ENCODE data around the gene ZNF770.
"Not testable (repeated sequence)": the region's sequence is repeated elsewhere in the genome, so short reads cannot be mapped to it uniquely, and the experiment has no call there.

The ZNF770 gene

DNA sequence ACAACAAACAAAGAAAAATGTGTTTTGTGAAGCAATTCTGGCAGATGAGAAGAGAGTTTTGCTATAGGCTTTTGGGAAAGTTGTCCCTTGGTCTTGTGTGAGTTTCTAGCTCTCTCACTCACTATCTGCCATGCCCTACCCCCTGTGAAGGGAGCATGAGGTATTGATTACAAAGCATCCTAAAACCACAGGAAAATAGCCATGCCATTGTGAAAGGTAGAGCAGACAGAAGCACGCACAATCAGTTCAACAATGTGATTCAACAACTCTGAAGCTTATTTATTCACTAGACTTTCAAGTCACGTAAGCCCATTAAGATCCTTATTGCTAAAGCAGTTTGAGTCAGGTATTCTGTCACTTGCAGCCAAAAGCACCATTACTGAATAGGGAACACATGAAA is 12.0 kb downstream of the ZNF770 start:
- DNase-seq, result no peak

DNA sequence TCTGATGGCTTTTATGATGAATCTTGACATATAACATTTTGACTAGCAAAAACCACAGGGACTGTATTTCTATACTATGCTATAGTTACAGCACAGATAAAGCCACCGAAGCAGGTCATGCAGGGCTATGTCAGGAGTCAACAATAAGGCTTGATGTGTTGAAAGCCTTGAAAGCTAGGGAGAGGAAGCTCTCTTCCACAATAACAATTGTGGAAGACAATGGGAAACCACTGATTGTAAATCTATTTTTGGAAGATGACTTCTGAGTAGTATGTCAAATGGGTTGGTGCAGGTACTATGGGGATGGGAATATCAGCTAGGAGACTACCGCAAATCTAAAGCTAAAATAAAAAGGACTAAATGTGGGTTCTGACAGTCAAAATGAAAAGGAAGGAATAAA is 14.6 kb downstream of the ZNF770 start:
- DNase-seq, result no peak

DNA sequence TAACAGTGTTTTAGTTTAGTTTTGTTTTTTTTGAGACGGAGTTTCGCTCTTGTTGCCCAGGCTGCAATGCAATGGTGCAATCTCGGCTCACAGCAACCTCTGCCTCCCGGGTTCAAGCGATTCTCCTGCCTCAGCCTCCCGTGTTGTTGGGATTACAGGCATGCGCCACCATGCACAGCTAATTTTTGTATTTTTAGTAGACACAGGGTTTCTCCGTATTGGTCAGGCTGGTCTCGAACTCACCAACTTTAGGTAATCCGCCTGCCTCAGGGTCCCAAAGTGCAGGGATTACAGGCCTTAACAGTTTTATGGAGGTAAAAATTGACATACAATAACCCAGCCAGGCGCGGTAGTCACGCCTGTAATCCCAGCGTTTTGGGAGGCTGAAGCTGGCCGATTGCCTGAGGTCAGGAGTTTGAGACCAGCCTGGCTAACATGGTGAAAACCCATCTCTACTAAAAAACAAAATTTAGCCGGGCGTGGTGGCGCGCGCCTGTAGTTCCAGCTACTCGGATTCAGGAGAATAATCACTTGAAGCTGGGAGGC is 17.9 kb downstream of the ZNF770 start:
- DNase-seq, result not testable (repeated sequence)

DNA sequence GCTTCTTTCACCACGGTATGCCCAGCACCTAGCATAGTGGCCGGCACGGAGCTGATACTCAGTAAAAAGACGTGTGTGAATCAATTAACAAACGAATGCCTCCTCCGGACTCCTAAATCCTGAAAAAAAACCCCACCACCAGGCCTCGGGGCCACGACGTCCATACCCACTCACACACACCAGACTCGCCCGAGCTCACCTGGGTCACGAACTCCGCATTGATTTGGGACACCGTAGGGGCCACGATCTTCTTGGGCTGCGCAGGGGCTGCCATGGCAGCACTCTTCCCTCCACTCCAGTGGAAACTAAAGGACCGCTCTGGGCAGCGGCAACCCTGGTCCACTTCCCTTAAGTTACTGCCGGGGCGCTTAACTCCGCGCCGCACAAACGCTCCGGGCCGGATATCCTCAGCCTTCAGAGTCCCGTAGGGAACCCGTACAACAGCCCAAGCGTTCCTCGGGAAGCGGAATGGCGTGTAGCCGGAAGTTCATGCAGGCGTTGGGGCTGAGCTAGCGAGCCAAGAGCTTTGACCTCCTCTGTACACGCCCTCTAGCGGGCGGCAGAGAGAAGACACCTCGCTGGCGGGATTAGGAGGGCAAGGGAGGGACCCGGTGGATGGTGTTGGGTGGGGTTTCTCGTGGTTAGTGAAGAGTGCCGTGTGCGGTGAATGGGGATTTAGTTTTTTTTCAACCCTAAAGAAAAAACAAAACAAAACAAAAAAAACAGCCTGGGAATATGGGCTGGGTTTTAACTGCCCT is 18.6 kb downstream of the ZNF770 start, which contains the start of gene AQR:
AQR (minus strand) TSS at position 403 of the 758 bp plus-strand sequence; CDS start at position 274, 129 bp downstream.
- DNase-seq, result peak; percentile 89

DNA sequence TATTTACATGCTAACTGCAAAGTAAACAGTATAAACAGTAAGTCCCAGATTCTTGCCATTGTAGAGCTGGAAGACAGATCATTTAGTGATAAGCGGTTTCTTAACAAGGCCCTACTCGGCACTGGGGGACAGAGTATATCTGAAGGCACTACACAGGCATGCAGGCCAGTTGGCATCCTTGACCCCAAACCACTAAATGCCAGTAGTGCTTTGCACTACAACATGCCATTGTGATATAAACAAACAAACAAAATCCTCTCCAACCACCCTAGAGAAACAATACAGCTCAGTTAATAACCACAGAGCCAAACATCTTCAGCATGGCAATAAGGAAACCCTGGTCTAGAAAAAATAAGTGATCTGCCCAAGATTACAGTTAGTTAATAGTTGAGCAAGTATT is 23.8 kb downstream of the ZNF770 start:
- no peak for DNase-seq

DNA sequence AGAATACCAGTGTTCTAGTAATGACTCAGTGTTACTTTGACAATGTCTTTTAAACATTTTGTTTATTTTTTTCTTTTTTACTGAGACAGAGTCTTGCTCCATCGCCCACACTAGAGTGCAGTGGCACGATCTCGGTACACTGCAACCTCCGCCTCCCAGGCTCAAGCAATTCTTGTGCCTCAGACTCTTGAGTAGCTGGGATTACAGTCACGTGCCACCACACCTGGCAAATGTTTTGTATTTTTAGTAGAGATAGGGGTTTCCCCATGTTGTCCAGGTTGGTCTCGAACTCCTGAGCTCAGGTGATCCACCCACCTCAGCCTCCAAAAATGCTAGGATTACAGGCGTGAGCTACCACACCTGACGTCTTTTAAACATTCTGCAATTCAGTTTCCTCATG is 34.2 kb downstream of the ZNF770 start:
- no peak for DNase-seq

DNA sequence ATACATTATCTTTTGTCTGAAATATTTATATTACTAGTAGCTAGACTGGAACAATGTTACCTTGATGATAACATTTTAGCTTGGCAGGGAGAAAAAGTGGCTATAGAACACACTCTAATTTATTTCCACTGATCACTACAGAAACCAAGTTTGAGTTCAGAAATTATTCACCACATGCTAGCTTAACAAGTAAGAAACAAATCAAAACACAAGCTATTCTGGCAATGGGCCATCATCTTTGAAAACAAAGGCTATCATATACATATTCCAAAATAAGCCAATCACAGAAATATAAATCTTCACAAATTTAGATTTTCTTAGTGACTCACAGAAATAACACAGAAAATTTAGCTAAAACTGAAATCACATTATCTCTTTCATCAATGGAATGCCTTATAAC is 35.6 kb downstream of the ZNF770 start:
- no peak for DNase-seq

DNA sequence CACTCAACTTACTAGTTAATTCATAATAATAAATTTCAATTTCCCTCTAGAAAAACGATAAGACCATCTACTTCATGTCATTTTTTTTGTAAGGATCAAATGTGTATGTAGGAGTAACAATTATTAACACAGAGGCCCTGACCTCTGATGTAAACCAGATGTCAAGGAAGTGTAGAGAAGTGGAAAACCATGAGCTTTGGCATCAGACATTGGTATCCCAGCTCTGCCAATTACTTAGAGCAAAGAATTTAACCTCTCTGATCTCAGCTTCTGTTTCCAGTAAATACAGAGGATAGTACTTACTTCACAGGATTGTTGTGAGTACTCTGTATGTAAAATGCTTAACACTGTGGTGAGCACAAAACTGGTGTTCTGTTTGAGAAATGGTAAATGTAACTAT is 36.1 kb downstream of the ZNF770 start:
- no peak for DNase-seq

DNA sequence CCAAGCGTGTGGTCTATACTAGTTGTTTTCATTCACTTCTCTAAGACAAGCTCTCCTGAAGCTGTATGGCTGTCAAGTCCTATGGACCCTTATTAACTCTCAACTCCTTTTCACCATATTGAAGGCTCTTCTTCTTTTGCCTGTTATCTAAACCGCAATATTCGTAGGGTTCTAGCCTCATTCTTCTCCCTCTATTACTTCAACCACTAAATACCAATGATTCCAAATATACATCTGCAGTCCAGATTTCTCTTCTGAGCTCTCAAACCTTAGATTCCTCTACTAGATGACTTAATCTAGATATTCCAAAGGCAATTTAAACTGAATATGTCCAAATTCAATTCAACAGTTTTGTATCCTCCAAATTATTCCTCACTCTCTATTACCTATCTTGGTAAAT is 43.2 kb downstream of the ZNF770 start:
- no peak for DNase-seq

DNA sequence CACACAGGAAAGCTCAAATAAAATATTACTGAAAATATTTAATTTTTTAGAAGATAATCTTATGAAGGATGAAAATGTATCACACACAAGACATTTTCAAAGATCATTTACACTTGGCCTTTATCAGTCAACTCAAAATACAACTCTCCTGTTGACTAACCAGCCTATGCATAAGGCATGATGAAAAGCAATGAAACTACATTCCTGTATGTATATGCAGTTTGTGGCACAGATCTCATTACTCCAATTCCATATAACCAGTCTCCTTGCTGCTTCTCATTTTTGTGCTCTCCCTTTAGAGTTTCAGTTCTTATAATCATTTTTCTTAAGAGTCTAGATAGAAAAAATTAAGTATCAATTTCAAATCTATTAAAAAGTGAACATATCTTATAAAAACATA is 44.4 kb downstream of the ZNF770 start:
- DNase-seq, result no peak

DNA sequence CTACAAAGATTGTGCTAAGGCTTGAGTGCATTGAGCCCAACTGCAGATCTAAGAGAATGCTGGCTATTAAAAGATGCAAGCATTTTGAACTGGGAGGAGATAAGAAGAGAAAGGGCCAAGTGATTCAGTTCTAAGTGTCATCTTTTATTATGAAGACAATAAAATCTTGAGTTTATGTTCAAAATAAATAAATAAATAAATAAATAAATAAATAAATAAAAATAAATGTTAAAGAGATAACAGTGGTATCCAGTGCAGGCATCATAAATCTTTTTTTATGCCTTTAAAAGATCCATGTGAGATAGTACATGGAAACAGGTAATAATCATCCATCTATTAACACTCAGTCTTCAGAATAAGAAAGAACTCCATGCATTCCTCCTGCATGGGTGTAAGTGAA is 44.8 kb downstream of the ZNF770 start:
- not testable (repeated sequence) for DNase-seq

DNA sequence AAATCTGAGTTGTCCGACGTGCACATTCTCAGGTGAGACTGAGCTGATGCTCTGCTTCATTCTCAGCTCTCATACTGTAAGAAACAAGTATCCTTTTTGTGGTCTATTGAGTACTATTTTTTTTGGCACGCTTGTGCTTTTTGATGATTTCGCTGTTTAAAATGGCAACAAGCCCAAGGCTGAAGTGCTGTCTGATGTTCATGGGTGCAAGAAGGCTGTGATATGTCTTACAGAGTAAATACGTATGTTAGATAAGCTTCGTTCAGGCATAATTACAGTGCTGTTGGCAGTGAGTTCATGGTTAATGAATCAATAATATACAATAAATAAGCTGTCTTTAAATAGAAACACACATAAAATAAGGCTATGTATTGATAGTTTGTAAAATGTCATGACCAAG is 45.7 kb downstream of the ZNF770 start:
- DNase-seq, result no peak

DNA sequence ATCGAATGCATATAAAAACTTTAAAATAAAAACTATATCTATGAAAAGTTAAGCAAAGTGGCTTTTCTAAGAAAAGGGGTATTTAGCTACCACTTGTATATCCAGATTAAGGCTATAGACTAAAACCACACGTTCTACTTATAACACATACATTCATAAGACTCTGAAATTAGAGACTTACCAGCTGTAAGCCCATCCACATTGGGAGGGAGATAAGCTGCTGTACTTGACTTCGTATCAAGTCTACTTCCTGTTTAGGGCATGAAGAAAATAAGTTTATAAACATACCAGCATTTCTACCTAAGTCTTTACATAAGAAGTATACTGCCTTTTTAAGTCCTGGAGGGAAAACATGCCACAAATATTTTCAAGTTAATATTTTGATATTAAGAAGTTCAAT is 46.3 kb downstream of the ZNF770 start:
- DNase-seq, result no peak

DNA sequence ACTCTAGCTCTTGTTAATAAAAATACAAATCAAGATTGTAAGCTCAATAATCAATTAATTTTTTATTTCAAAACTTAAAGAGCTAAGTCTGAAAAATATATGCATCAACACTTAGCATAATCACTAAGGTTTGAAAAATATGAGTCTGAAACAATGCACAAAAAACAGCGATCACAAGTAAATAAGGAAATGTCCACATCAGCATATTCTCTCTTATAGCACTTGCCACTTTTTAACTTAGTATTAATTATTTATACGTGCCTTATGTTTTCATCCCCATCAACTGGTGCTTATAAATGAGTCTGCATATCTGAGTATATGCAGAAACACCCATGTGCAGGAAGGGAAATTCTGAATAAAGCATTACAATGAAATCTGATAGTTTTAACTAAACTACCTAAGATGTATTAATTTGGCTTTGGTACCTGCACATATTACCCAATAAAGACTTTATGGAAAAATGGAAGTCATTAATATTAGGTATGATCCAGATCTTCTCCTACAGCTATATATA is 46.8 kb downstream of the ZNF770 start:
- DNase-seq, result no peak

DNA sequence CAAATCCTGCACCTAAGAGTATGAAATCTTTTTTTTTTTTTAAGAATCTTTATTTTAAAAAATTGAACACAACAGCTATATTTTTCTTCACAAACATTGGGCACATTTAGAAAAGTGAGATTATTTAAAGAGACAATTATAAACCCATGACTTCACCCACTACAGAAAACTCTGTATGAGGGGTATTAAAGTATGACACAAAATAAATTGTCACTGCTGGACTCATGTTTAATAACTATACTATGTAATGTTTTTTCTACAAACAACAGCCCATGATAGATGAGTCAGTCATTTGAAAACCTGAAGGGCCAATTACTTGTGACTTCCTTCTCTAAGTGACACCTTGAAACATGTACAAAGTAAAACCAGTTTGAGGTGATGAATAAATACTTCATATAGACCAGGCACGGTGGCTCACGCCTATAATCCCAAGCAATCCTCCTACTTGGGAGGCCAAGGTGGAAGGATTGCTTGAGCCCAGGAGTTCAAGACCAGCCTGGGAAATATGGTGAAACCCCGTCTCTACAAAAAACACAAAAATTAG is 54.6 kb downstream of the ZNF770 start:
- no peak for DNase-seq

DNA sequence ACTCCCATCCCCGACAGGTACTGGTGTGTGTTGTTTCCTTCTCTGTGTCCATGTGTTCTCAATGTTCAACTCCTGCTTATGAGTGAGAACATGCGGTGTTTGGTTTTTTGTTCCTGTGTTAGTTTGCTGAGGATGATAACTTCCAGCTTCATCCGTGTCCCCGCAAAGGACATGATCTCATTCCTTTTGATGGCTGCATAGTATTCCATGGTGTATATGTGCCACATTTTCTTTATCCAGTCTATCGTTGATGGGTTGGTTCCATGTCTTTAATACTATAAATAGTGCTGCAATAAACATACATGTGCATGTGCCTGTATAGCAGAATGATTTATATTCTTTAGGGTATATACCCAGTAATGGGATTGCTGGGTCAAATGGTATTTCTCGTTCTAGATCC is 59.7 kb downstream of the ZNF770 start:
- not testable (repeated sequence) for DNase-seq
